Activated CD8-positive, alpha-beta T cell treated with anti-CD3 and anti-CD28 coated beads, Interleukin-2, amount 10 ng/mL, durations not matched to agents 7 days and 5 days (primary cell): ENCODE results near the gene TP53TG5. TPM values are rescaled to one million over a fixed set of nuclear protein-coding genes. Genes with fewer than 3 reads are reported as not detected.
A peak's percentile ranks its signal among the peaks of the same experiment; 100 is the strongest.
"Not testable (repeated sequence)": the region's sequence is repeated elsewhere in the genome, so short reads cannot be mapped to it uniquely, and the experiment has no call there.

Experiments used
- ATAC-seq: fragments of 150-1000 bp; cut with Tn5 transposase; one replicate; pipeline ENCODE4 v1.10.0; 2021; ENCODE audit warnings: moderate library complexity
- CTCF ChIA-PET: fragments of 350-600 bp; sonication (Branson Sonifier 250); formaldehyde crosslinking; loops from one replicate; lab custom pipeline; 2021; ENCODE audit warnings: antibody characterized with exemption; lab: Charles Lee
- POLR2A ChIA-PET: fragments of 350-600 bp; sonication (Branson Sonifier 250); formaldehyde crosslinking; loops from one replicate; lab custom pipeline; 2021; ENCODE audit warnings: antibody characterized with exemption; lab: Charles Lee
- DNase-seq: peaks from one replicate; pipeline ENCODE4 v3.0.0-alpha.2; 2020
- H3K27ac Mint-ChIP-seq: one replicate; pipeline ENCODE4 v1.8.0; 2021; ENCODE audit warnings: mild to moderate bottlenecking, mixed read lengths
- H3K27me3 Mint-ChIP-seq: one replicate; pipeline ENCODE4 v1.8.0; 2021; ENCODE audit warnings: low read depth, mixed read lengths
- H3K36me3 Mint-ChIP-seq: one replicate; pipeline ENCODE4 v1.8.0; 2021; ENCODE audit warnings: low read depth, mixed read lengths
- H3K4me1 Mint-ChIP-seq: one replicate; pipeline ENCODE4 v1.8.0; 2021; ENCODE audit warnings: low read depth, mixed read lengths
- H3K4me3 Mint-ChIP-seq: one replicate; pipeline ENCODE4 v1.8.0; 2021; ENCODE audit warnings: mild to moderate bottlenecking, mixed read lengths
- H3K9me3 Mint-ChIP-seq: one replicate; pipeline ENCODE4 v1.8.0; 2022; ENCODE audit warnings: mixed read lengths; ENCODE audit not compliant: insufficient read depth
- total RNA-seq, 2 experiments: library from RNA; stranded (reverse); gene quantifications; one replicate each; pipeline ENCODE4 v1.2.3, GENCODE V29; 2021

The TP53TG5 gene
- total RNA-seq, 2 experiments from 2014 or later: 0.16 TPM; not detected in 1

DNA sequence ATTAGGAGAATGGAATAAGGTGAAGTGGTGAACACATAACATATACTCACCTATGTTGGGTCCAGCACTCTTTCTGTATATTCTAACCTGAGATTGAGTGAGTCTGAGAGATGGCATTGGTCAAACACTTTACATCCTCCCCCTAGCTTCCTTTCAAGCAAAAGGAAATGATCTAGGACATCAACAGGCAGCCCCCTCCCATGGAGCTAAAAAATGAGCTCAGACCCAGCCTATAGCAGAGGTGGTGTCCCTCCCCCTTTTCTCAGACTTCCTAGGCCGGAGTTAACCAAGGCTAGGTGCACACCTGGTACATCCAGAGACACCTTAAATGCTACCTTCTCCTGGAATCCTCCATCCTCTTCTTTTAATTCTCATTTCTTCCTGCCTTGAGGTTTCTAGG lies 24.4 kb downstream of the TP53TG5 start:
- Mint-ChIP-seq H3K4me1 (peaks cover 55% of the 10 kb centered on the region), H3K36me3 (no peaks in the 10 kb centered on the region), H3K27ac (no peak overlapping the region), H3K27me3 (peaks cover 2% of the 10 kb centered on the region), H3K9me3 (no peaks in the 10 kb centered on the region), H3K4me3 (no peak overlapping the region)
- DNase-seq: no peak
- ChIA-PET POLR2A (interaction anchor here (1.5 kb wide), 1 partner anchor 62 kb away, joined by 3 read pairs; the partner anchor contains the start of gene PIGT), CTCF (interaction anchor here (1.3 to 5.7 kb wide), 8 partner anchors 7 to 83 kb away, joined by 3 to 37 read pairs (median 14); partner anchors contain the start of gene SYS1)
- no peak for ATAC-seq

DNA sequence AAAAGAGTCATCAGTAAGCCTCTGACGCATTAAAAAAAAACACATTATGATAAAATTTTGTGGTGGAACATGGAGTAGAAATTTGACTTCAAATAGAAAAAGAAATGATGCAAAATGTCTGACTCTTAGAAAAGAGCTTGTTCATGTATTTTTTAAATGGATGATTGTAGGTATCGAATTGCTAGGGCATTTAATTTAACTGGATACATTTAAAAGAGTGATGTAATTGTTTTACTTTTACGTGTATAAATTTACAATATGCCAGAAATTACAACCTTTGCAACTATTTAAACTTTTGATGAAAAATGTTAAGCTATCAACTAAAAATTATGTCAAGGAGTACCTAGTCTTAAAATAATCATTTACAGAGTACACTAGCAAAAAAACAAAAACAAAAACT lies 25.4 kb downstream of the TP53TG5 start:
- CTCF ChIA-PET: interaction anchor here (0.7 to 5.7 kb wide), 10 partner anchors 9 to 466 kb away, joined by 3 to 37 read pairs (median 4); partner anchors contain the start of gene SYS1
- no peak for DNase-seq
- H3K27me3 Mint-ChIP-seq: peaks cover 2% of the 10 kb centered on the region
- no peak overlapping the region for H3K4me3 Mint-ChIP-seq
- H3K4me1 Mint-ChIP-seq: peaks cover 49% of the 10 kb centered on the region
- POLR2A ChIA-PET: interaction anchor here (0.7 to 1.5 kb wide), 2 partner anchors 12 to 63 kb away, joined by 3 read pairs; partner anchors contain the start of gene PIGT
- H3K36me3 Mint-ChIP-seq: no peaks in the 10 kb centered on the region
- ATAC-seq: no peak
- no peaks in the 10 kb centered on the region for H3K9me3 Mint-ChIP-seq
- H3K27ac Mint-ChIP-seq: no peak overlapping the region

DNA sequence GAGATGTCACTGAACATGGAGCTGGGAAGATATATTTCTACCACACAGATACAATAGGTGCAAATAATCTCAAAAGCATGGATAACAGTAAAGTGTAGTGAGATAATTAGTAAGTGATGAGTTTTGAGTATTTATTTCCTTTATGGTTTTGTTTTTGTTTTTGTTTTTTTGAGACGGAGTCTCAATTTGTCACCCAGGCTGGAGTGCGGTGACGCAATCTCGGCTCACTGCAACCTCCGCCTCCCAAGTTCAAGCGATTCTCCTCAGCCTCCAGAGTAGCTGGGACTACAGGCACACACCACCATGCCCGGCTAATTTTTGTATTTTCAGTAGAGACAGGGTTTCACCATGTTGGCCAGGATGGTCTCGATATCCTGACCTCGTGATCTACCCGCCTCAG lies 27.3 kb downstream of the TP53TG5 start:
- H3K27me3 Mint-ChIP-seq, POLR2A ChIA-PET, H3K27ac Mint-ChIP-seq, ATAC-seq, H3K4me3 Mint-ChIP-seq, DNase-seq, H3K36me3 Mint-ChIP-seq, H3K9me3 Mint-ChIP-seq: not testable (repeated sequence)
- CTCF ChIA-PET: interaction anchor here (1.1 to 5.7 kb wide), 3 partner anchors 11 to 420 kb away, joined by 3 to 37 read pairs (median 36); partner anchors contain the start of gene SYS1
- peaks cover 53% of the 10 kb centered on the region for H3K4me1 Mint-ChIP-seq

DNA sequence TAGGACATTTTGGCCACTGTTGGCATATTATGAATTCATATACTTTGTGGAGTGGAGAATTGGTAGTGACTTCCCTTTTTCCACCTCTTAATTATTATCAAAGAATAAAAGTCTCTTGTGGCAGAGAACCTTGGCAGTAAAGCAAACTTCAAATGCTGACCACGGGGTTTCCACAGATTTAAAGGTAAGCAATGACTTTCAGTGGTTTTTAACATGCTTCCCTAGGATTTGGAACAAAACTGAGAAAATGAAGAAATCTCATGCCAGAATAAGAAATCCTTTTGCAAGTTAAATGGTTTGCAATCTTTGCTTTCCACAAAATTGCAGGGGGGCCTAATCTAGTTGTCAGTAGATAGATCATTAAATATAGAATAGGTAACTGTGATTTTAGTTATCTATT lies 27.9 kb downstream of the TP53TG5 start:
- ATAC-seq (no peak), DNase-seq (no peak)
- Mint-ChIP-seq H3K9me3 (no peaks in the 10 kb centered on the region), H3K27ac (no peak overlapping the region), H3K4me3 (no peak overlapping the region), H3K27me3 (peaks cover 2% of the 10 kb centered on the region), H3K4me1 (peaks cover 52% of the 10 kb centered on the region), H3K36me3 (no peaks in the 10 kb centered on the region)
- CTCF ChIA-PET: interaction anchor here (5.7 kb wide), 1 partner anchor 24 kb away, joined by 36 read pairs; no protein-coding TSS in a partner anchor
- POLR2A ChIA-PET: no interaction called here

DNA sequence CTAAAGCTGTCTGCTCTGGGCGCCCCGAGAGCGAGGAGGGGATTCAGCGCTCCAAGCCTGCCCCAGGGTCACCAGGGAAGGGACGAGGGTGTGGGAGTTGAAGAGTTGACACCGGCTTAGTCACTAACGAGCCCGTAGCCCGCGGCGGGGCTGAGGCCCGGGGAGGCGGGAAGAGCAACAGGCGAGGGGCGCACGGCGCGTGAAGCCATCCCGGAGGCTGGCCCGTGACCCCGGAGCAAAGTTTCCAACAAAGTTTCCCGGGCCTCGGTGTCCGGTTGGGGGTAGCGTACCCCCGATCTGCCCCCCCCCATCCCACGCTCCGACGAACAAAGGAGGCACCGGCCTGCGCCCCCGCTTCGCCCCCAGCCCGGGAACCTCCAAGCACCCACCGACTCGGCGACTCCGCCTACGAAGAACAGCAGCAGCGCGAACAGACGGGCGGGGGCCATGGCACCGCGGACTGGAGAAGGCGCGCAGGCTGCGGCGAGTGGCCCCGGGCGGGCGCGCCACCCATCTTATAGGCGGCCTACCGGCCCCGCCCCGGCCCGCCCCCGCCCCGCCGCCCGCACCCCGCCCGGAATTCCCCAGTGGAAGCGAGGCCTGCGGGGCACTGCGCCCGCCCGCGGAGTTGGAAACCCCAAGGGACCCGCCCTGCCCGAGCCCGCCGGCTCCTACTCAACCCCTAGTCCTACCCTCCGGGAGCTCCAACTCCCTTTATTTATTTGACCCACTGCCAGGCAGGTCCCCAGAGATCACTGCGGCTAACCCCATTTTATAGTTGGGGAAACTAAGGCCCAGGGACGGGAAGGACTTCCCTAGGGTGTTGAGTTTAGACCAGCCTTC lies 30.0 kb downstream of the TP53TG5 start, which contains the start of gene SDC4:
Gene SDC4 (minus strand): TSS at position 489 of the 843 bp plus-strand sequence. CDS start 40 bp downstream, at position 449.
- POLR2A ChIA-PET: interaction anchor here (0.7 to 1.6 kb wide), 4 partner anchors 13 to 68 kb away, joined by 3 to 8 read pairs (median 6); partner anchors contain the start of genes PIGT and SYS1
- Mint-ChIP-seq H3K36me3 (no peaks in the 10 kb centered on the region), H3K27me3 (peaks cover 2% of the 10 kb centered on the region), H3K9me3 (no peaks in the 10 kb centered on the region), H3K4me3 (peak within 1 kb of the TSS; percentile 78), H3K4me1 (peaks cover 37% of the 10 kb centered on the region), H3K27ac (peak within 1 kb of the TSS; percentile 63)
- ATAC-seq (peak; percentile 89), DNase-seq (peak; percentile 55)
- CTCF ChIA-PET: interaction anchor here (0.6 to 3.7 kb wide), 13 partner anchors 12 to 251 kb away, joined by 3 to 17 read pairs (median 5); partner anchors contain the start of gene SYS1

DNA sequence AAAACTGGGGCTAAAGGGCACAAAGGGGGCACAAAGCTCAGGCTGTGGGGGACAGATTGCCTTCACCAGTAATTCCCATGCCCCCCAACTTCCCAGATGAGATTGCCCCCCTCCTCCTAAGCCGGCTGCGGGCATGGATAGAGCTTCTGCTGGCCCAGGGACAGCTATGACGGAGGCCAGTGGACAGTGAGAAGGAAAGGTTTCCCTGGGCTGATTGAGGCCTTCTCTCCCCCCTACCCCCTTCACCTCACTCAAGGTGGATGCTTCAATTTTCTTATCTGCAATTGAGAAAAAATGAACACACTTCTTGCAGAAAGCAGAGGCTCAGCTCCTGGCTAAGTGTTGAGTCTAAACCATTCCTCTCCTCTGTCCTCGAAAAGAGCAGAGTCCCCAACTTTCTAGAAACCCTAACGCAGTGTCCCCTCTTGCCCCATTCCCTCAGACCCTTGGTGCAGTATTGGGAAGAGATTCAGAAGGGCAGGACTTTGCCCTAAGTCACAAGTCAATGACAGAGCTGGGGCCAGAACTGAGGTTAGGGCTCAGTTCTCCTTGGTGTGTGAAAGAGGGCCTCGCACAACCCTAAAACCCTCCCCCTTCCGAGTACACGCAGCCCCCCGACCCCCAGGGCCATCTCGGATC lies 30.7 kb downstream of the TP53TG5 start:
- DNase-seq (no peak), ATAC-seq (no peak)
- ChIA-PET POLR2A (interaction anchor here (0.7 to 1.6 kb wide), 9 partner anchors 8 to 69 kb away, joined by 3 to 8 read pairs (median 4); partner anchors contain the start of genes PIGT and SYS1), CTCF (interaction anchor here (1.0 to 3.7 kb wide), 13 partner anchors 12 to 251 kb away, joined by 3 to 17 read pairs (median 5); partner anchors contain the start of gene SYS1)
- H3K27me3 Mint-ChIP-seq: peaks cover 2% of the 10 kb centered on the region
- peaks cover 36% of the 10 kb centered on the region for H3K4me1 Mint-ChIP-seq
- H3K4me3 Mint-ChIP-seq: peak overlapping the region; percentile 78
- H3K27ac Mint-ChIP-seq: peak overlapping the region; percentile 32
- no peaks in the 10 kb centered on the region for H3K9me3 Mint-ChIP-seq
- H3K36me3 Mint-ChIP-seq: no peaks in the 10 kb centered on the region

DNA sequence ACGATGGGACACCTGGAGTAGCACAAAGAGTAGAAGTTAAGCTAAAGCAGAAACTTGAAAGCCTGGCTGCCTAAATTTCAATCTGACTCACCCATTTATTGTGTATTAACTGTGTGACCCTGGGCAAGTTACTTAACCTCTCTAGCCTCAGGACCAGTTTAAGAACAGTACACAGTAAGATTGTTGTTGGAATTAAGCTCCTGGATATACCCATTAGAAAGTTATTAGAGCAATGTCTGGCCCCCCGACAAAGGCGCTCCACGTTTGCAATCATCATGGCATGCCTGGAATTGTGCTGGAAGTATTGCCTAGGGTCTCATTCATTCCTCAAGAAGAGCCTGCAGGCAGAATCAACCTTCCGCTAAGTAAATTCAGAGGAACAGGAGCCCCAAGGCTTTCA lies 31.3 kb downstream of the TP53TG5 start:
- ChIA-PET POLR2A (interaction anchor here (0.6 to 1.4 kb wide), 6 partner anchors 8 to 377 kb away, joined by 3 to 6 read pairs (median 4); partner anchors contain the start of gene SYS1), CTCF (interaction anchor here (1.0 to 3.7 kb wide), 12 partner anchors 8 to 250 kb away, joined by 3 to 17 read pairs (median 6); partner anchors contain the start of gene SYS1)
- peaks cover 2% of the 10 kb centered on the region for H3K27me3 Mint-ChIP-seq
- H3K27ac Mint-ChIP-seq: no peak overlapping the region
- H3K9me3 Mint-ChIP-seq: no peaks in the 10 kb centered on the region
- ATAC-seq: no peak
- H3K4me3 Mint-ChIP-seq: peak overlapping the region; percentile 78
- peaks cover 36% of the 10 kb centered on the region for H3K4me1 Mint-ChIP-seq
- no peak for DNase-seq
- H3K36me3 Mint-ChIP-seq: no peaks in the 10 kb centered on the region

DNA sequence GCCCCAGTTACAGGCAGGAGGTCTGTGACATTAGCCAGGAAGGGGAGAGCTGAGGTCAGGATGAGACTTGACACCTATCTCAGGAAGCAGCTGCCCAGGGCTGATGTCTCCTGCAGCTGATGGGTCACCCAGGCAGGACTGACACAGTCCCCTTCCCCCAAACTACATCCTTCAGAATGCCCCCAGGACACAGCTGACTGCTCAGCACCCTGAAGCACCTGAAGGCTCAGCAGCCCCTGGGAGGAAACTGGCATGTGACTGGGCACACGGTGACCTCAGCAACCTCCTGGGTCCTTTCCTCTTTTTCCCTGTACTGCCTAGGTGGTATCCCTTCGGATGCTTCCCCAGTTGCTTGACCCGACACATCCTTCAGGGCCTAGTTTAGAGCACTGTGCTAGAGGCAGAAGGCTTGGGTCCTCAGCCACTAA lies 31.8 kb downstream of the TP53TG5 start:
- Mint-ChIP-seq H3K4me1 (peaks cover 36% of the 10 kb centered on the region), H3K36me3 (no peaks in the 10 kb centered on the region), H3K27ac (no peak overlapping the region), H3K9me3 (no peaks in the 10 kb centered on the region), H3K27me3 (peaks cover 2% of the 10 kb centered on the region), H3K4me3 (no peak overlapping the region)
- POLR2A ChIA-PET: interaction anchor here (0.6 to 1.4 kb wide), 6 partner anchors 11 to 376 kb away, joined by 3 to 6 read pairs (median 4); partner anchors contain the start of gene SYS1
- ATAC-seq (no peak), DNase-seq (no peak)
- CTCF ChIA-PET: interaction anchor here (0.6 to 3.7 kb wide), 11 partner anchors 8 to 91 kb away, joined by 3 to 17 read pairs (median 6); partner anchors contain the start of gene SYS1

DNA sequence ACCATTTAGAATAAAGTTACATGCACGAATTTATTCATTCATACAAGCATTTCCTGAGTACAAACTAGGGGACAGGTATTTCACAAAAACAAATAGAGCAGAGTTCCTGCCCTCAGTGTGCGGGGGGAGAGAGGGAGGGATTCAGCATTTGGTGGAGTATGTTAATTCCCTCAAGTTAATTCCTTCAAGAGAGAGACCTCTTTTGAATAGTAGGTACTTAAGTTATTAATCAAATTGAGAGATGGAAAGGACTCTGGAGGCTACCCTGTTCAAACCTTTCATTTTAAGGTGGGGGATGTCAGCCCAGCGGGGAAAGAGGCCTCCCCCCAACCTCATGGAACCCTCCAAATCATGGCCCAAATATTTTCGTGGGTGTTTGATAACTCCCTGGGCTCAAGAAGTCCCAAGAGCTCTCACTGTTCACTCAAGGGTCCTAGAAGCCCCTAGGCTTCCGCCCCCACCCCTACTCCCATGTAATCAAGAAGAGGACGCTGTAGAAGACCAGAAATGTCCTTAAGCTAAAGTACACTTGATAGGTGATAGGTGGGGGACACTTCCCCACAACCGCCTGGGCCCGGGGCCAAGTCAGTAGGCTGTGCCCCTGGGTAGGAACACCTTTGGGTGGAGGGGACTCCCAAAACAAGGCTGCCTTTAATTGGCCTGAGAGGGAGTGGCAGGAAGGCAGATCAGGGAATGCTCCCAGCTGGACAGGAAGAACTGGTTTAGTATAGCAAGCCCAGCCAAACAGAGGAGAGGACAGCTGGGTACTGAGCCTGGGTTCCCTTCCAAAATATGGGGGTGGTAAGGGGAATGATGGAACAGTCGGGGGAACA lies 32.8 kb downstream of the TP53TG5 start:
- ChIA-PET CTCF (interaction anchor here (1.3 to 3.7 kb wide), 4 partner anchors 9 to 92 kb away, joined by 6 to 17 read pairs (median 12); partner anchors contain the start of gene SYS1), POLR2A (interaction anchor here (1.2 kb wide), 1 partner anchor 74 kb away, joined by 3 read pairs; no protein-coding TSS in a partner anchor)
- peaks cover 36% of the 10 kb centered on the region for H3K4me1 Mint-ChIP-seq
- no peaks in the 10 kb centered on the region for H3K9me3 Mint-ChIP-seq
- no peaks in the 10 kb centered on the region for H3K36me3 Mint-ChIP-seq
- H3K4me3 Mint-ChIP-seq: no peak overlapping the region
- ATAC-seq (no peak), DNase-seq (no peak)
- H3K27ac Mint-ChIP-seq: no peak overlapping the region
- H3K27me3 Mint-ChIP-seq: no peaks in the 10 kb centered on the region

DNA sequence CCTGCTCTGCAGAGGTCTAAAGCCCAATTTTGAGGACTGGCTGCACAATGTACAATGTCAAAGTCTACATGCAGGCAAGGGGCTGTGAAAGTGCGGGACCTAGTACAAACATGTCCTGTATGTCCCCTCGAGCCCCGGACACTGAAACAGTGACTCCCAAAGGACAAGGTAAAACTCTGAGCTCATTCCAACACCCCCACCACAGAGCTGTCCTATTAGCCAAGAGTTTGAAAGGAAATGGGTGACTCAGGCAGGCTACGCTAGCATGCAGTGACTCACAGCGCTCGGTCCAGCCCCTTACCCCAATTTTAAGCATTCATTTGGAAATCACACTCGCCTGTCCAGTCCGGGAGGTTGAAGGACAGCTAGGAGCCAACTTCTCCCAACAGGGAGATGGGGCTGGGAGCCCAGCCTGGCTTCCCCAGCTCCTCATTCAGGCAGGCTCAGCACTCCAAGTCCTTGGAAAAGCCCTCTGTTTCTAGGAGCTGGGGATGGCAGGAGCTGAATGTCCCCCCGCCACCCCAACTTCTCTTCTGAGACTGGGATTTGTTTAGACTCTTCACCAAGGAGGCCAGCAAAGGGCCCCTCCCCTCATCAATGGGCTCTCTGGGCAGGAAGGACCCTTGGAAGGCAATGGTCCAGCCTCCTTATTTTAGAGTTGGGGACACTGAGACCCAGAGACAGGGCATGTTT lies 33.8 kb downstream of the TP53TG5 start:
- no peak for DNase-seq
- H3K9me3 Mint-ChIP-seq: no peaks in the 10 kb centered on the region
- ChIA-PET POLR2A (interaction anchor here (1.5 kb wide), 1 partner anchor 19 kb away, joined by 4 read pairs; the partner anchor contains the start of gene SYS1), CTCF (interaction anchor here (0.6 to 2.8 kb wide), 6 partner anchors 9 to 106 kb away, joined by 3 to 7 read pairs (median 4); partner anchors contain the start of gene SYS1)
- no peaks in the 10 kb centered on the region for H3K27me3 Mint-ChIP-seq
- no peak overlapping the region for H3K4me3 Mint-ChIP-seq
- ATAC-seq: no peak
- H3K4me1 Mint-ChIP-seq: peaks cover 34% of the 10 kb centered on the region
- H3K36me3 Mint-ChIP-seq: no peaks in the 10 kb centered on the region
- H3K27ac Mint-ChIP-seq: no peak overlapping the region
